Stimulated activated CD4-positive, alpha-beta T cell treated with anti-CD3 and anti-CD28 coated beads, Interleukin-2, amount 100 ng/mL, for 48 hours (primary cell): ENCODE results near the gene OLFM2.
"Not testable (repeated sequence)": the region's sequence is repeated elsewhere in the genome, so short reads cannot be mapped to it uniquely, and the experiment has no call there.

ENCODE experiments used
- DNase-seq, 2 donors: peaks; one replicate each; pipeline ENCODE4 v3.0.0-alpha.2; 2020

OLFM2 gene

GRCh38 chr19:9941231-9941630 lies 4.9 kb upstream of the OLFM2 start:
- DNase-seq, result no peak

- no peak for DNase-seq
These were observed 4.5 kb upstream of the OLFM2 start for GRCh38 chr19:9940778-9941177.

- no peak for DNase-seq
These were observed 3.1 kb upstream of the OLFM2 start for GRCh38 chr19:9939301-9939913.

GRCh38 chr19:9937001-9937411 lies 691 bp upstream of the OLFM2 start:
- no peak for DNase-seq

- DNase-seq, result no peak
These were observed 599 bp downstream of the OLFM2 start for GRCh38 chr19:9935506-9936325.

- peak; percentile 91 to 96 for DNase-seq
These were observed 2.0 kb downstream of the OLFM2 start for GRCh38 chr19:9934132-9934950.

- DNase-seq, result no peak
These were observed 3.5 kb downstream of the OLFM2 start for GRCh38 chr19:9932835-9933234.

- no peak for DNase-seq
These were observed 4.7 kb downstream of the OLFM2 start for GRCh38 chr19:9931629-9932028.

GRCh38 chr19:9923440-9923839 lies 12.9 kb downstream of the OLFM2 start:
- DNase-seq, result no peak

- not testable (repeated sequence) for DNase-seq
These were observed 13.4 kb downstream of the OLFM2 start for GRCh38 chr19:9922782-9923379.

- no peak for DNase-seq
These were observed 19.0 kb downstream of the OLFM2 start for GRCh38 chr19:9917321-9917720.

- no peak for DNase-seq
These were observed 19.6 kb downstream of the OLFM2 start for GRCh38 chr19:9916719-9917118.

- peak; percentile 78 to 80 for DNase-seq
These were observed 21.8 kb downstream of the OLFM2 start for GRCh38 chr19:9914315-9915207.

- no peak for DNase-seq
These were observed 22.4 kb downstream of the OLFM2 start for GRCh38 chr19:9914001-9914314.

GRCh38 chr19:9913237-9914000 lies 22.9 kb downstream of the OLFM2 start:
- no peak for DNase-seq

- no peak for DNase-seq
These were observed 23.6 kb downstream of the OLFM2 start for GRCh38 chr19:9912551-9913236.

GRCh38 chr19:9911524-9912185 lies 24.7 kb downstream of the OLFM2 start:
- DNase-seq, result no peak

- DNase-seq, result no peak
These were observed 25.7 kb downstream of the OLFM2 start for GRCh38 chr19:9910625-9911024.

- DNase-seq, result no peak
These were observed 27.1 kb downstream of the OLFM2 start for GRCh38 chr19:9909251-9909650.

GRCh38 chr19:9906475-9907087 lies 29.7 kb downstream of the OLFM2 start:
- DNase-seq, result no peak
